ENCODE data around the gene SCRT2. TPM values are rescaled to one million over a fixed set of nuclear protein-coding genes. Genes with fewer than 3 reads are reported as not detected.

Gene SCRT2
- total RNA-seq, 4 donors from 2014 or later = not detected

GRCh38 chr20:635028-635892 is 40.3 kb downstream of the SCRT2 start:
- H3K27ac ChIP-seq = no peak overlapping the region
- no peaks in the 10 kb centered on the region for H3K4me1 ChIP-seq
- no peaks in the 10 kb centered on the region for H3K9me3 ChIP-seq
- TF ChIP-seq, protein P1, sequence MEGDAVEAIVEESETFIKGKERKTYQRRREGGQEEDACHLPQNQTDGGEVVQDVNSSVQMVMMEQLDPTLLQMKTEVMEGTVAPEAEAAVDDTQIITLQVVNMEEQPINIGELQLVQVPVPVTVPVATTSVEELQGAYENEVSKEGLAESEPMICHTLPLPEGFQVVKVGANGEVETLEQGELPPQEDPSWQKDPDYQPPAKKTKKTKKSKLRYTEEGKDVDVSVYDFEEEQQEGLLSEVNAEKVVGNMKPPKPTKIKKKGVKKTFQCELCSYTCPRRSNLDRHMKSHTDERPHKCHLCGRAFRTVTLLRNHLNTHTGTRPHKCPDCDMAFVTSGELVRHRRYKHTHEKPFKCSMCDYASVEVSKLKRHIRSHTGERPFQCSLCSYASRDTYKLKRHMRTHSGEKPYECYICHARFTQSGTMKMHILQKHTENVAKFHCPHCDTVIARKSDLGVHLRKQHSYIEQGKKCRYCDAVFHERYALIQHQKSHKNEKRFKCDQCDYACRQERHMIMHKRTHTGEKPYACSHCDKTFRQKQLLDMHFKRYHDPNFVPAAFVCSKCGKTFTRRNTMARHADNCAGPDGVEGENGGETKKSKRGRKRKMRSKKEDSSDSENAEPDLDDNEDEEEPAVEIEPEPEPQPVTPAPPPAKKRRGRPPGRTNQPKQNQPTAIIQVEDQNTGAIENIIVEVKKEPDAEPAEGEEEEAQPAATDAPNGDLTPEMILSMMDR (IDR thresholded peaks at IDR 0.05) = no peak
- no peak for TF ChIP-seq POLR2A (IDR thresholded peaks at IDR 0.05)
- 60 to 71% methylated on average over 8 to 9 of the region's 9 CpGs for WGBS, 2 donors
- DNase-seq = no peak
- intact Hi-C loops (cut with DNase I) = no loop called here
- H3K4me3 ChIP-seq (replicated peaks in 1 of 3) = no peak overlapping the region
- no peaks in the 10 kb centered on the region for H3K36me3 ChIP-seq
- H3K27me3 ChIP-seq = no peaks in the 10 kb centered on the region

GRCh38 chr20:634148-634925 is 41.3 kb downstream of the SCRT2 start:
- WGBS, 2 donors = 62 to 63% methylated on average over 12 to 14 of the region's 14 CpGs
- Histone ChIP-seq H3K4me1 (no peaks in the 10 kb centered on the region), H3K36me3 (no peaks in the 10 kb centered on the region), H3K9me3 (no peaks in the 10 kb centered on the region), H3K4me3 (replicated peaks in 1 of 3) (no peak overlapping the region), H3K27ac (no peak overlapping the region), H3K27me3 (no peaks in the 10 kb centered on the region)
- TF ChIP-seq, protein P1 (IDR thresholded peaks at IDR 0.05) = no peak
- TF ChIP-seq POLR2A (IDR thresholded peaks at IDR 0.05) = no peak
- DNase-seq = no peak
- intact Hi-C loops (cut with DNase I) = no loop called here

- DNase-seq = no peak
- WGBS, 2 donors = 74 to 75% methylated on average over 1 of the region's 1 CpG
- no peaks in the 10 kb centered on the region for H3K36me3 ChIP-seq
- no peaks in the 10 kb centered on the region for H3K27me3 ChIP-seq
- no peak for TF ChIP-seq POLR2A (IDR thresholded peaks at IDR 0.05)
- TF ChIP-seq, protein P1 (IDR thresholded peaks at IDR 0.05) = no peak
- no peak overlapping the region for H3K27ac ChIP-seq
- no peaks in the 10 kb centered on the region for H3K4me1 ChIP-seq
- H3K9me3 ChIP-seq = no peaks in the 10 kb centered on the region
- intact Hi-C loops (cut with DNase I) = no loop called here
- no peak overlapping the region for H3K4me3 ChIP-seq (replicated peaks in 1 of 3)
Observed at GRCh38 chr20:631101-631500, 44.5 kb downstream of the SCRT2 start.

- Histone ChIP-seq H3K36me3 (no peaks in the 10 kb centered on the region), H3K4me3 (replicated peaks in 1 of 3) (no peak overlapping the region), H3K9me3 (no peaks in the 10 kb centered on the region), H3K27ac (no peak overlapping the region), H3K4me1 (no peaks in the 10 kb centered on the region), H3K27me3 (no peaks in the 10 kb centered on the region)
- DNase-seq = no peak
- no peak for TF ChIP-seq POLR2A (IDR thresholded peaks at IDR 0.05)
- TF ChIP-seq, protein P1 (IDR thresholded peaks at IDR 0.05) = no peak
- intact Hi-C loops (cut with DNase I) = no loop called here
- WGBS, 2 donors = 78 to 81% methylated on average over 2 of the region's 2 CpGs
Observed at GRCh38 chr20:626579-626978, 49.0 kb downstream of the SCRT2 start.

All from thyroid gland (tissue), 4 donors.